ENCODE data around the gene TKTL2.
"Not testable (repeated sequence)": the region's sequence is repeated elsewhere in the genome, so short reads cannot be mapped to it uniquely, and the experiment has no call there.

The TKTL2 gene

GRCh38 chr4:163447481-163447880 lies 26.1 kb downstream of the TKTL2 start:
- no peak for TF ChIP-seq CTCF (IDR thresholded peaks at IDR 0.05; ENCODE audit: low read depth, low read length)
- DNase-seq (ENCODE audit: extremely low read depth, low read depth) = no peak

- DNase-seq (ENCODE audit: extremely low read depth, low read depth) = not testable (repeated sequence)
These were observed 26.5 kb downstream of the TKTL2 start for GRCh38 chr4:163447023-163447422.

GRCh38 chr4:163440040-163440439 lies 33.5 kb downstream of the TKTL2 start:
- TF ChIP-seq CTCF (IDR thresholded peaks at IDR 0.05; ENCODE audit: low read depth, low read length) = no peak
- DNase-seq (ENCODE audit: extremely low read depth, low read depth) = no peak
